SU-DHL-6 (cell line): ENCODE data around the gene PKDCC.

Source experiments
- H2AFZ ChIP-seq: fragments of 200-600 bp; sonication (generic); 2 replicates; pipeline ENCODE4 v1.6.1; 2014; ENCODE audit warnings: low read depth, mild to moderate bottlenecking, moderate library complexity, mixed read lengths, antibody characterized with exemption, low read length; ENCODE audit not compliant: severe bottlenecking
- H3F3A ChIP-seq: fragments of 200-600 bp; shearing (Covaris generic); 2 replicates; pipeline ENCODE4 v1.6.0; 2016; ENCODE audit warnings: antibody characterized with exemption, mild to moderate bottlenecking; ENCODE audit not compliant: insufficient read depth
- H3K27ac ChIP-seq: fragments of 200-600 bp; sonication (generic); 2 replicates; pipeline ENCODE4 v1.5.1; 2016; ENCODE audit warnings: low read depth, mild to moderate bottlenecking, low read length, moderate library complexity, mixed read lengths
- H3K27me3 ChIP-seq: fragments of 200-600 bp; sonication (generic), shearing (Covaris generic); 2 replicates; pipeline ENCODE4 v1.6.0; 2014; ENCODE audit warnings: mild to moderate bottlenecking, low read length
- H3K36me3 ChIP-seq: fragments of 200-600 bp; sonication (generic); 2 replicates; pipeline ENCODE4 v1.6.1; 2014; ENCODE audit warnings: mild to moderate bottlenecking, low read length, mixed read lengths
- H3K4me2 ChIP-seq: fragments of 300-600, 200-600 bp; shearing (Covaris generic), sonication (generic); 2 replicates; pipeline ENCODE4 v1.6.0; 2014; ENCODE audit warnings: low read length, low read depth, mild to moderate bottlenecking; ENCODE audit not compliant: poor library complexity, severe bottlenecking
- H3K4me3 ChIP-seq: fragments of 200-600 bp; sonication (generic); 2 replicates; pipeline ENCODE4 v1.5.1; 2014; ENCODE audit warnings: antibody characterized with exemption, low read length, mild to moderate bottlenecking, mixed read lengths; ENCODE audit not compliant: insufficient read depth, poor library complexity, severe bottlenecking
- H3K79me2 ChIP-seq: fragments of 200-600 bp; sonication (generic); 2 replicates; pipeline ENCODE4 v1.6.1; 2014; ENCODE audit warnings: mild to moderate bottlenecking, low read length, moderate library complexity; ENCODE audit not compliant: insufficient read depth
- H3K9ac ChIP-seq: fragments of 200-600 bp; sonication (generic); 2 replicates; pipeline ENCODE4 v1.7.0; 2014; ENCODE audit warnings: mild to moderate bottlenecking, low read length
- H3K9me2 ChIP-seq: fragments of 200-600 bp; sonication (generic); replicated peaks from 2 replicates; pipeline ENCODE4 v1.6.1; 2014; ENCODE audit warnings: low read length; ENCODE audit not compliant: insufficient read depth
- H3K9me3 ChIP-seq: fragments of 200-600 bp; sonication (generic); 2 replicates; pipeline ENCODE4 v1.6.1; 2014; ENCODE audit warnings: low read length, mixed read lengths; ENCODE audit not compliant: insufficient read depth
- H4K20me1 ChIP-seq: fragments of 200-600 bp; sonication (generic); 2 replicates; pipeline ENCODE4 v1.6.1; 2014; ENCODE audit warnings: low read depth, mild to moderate bottlenecking, antibody characterized with exemption, low read length, moderate library complexity, mixed read lengths
- EZH2phosphoT487 ChIP-seq: fragments of 200-600 bp; sonication (generic), shearing (Covaris generic); conservative IDR thresholded peaks from 2 replicates; pipeline ENCODE4 v1.6.1; 2018; ENCODE audit warnings: mild to moderate bottlenecking, antibody characterized with exemption, low read length, moderate library complexity, mixed read lengths
- TF ChIP-seq, protein P1 (sequence below): fragments of 200-600 bp; sonication (generic); IDR thresholded peaks from one replicate; pipeline ENCODE4 v1.5.1; 2017; ENCODE audit warnings: antibody characterized with exemption, mild to moderate bottlenecking, low read length, moderate library complexity; ENCODE audit not compliant: insufficient read depth, poor library complexity, severe bottlenecking

PKDCC gene

GRCh38 chr2:42099438-42100173 lies 51.8 kb downstream of the PKDCC start:
- Histone ChIP-seq H3K9ac (no peak overlapping the region), H2AFZ (no peak overlapping the region), H4K20me1 (no peaks in the 10 kb centered on the region)

DNA sequence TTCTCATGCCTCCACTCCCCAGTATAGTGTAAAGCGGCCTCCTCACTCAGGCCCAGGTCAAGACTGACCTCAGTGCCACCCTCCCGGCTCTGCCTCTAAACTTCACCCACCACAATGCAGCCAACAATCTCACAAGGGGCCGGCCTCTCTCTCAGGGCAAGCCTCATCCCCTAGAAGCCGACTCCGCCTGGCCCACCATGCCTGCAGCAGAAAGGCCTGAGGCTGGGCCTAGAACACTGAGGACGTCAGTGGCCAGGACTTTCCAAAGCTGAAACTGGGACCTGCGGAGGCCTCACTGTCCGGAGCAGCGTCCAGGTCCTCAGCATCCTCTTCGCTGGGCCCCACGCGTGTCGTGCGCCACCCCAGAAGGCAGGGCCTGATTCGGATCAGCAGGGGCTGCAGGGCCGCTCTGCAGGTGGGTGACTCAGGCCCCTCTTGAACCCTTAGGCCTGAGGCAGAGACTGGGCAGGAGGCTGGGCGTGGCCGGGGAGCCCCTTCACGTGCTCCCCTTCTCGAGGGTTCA lies 52.9 kb downstream of the PKDCC start:
- TF ChIP-seq, protein P1, sequence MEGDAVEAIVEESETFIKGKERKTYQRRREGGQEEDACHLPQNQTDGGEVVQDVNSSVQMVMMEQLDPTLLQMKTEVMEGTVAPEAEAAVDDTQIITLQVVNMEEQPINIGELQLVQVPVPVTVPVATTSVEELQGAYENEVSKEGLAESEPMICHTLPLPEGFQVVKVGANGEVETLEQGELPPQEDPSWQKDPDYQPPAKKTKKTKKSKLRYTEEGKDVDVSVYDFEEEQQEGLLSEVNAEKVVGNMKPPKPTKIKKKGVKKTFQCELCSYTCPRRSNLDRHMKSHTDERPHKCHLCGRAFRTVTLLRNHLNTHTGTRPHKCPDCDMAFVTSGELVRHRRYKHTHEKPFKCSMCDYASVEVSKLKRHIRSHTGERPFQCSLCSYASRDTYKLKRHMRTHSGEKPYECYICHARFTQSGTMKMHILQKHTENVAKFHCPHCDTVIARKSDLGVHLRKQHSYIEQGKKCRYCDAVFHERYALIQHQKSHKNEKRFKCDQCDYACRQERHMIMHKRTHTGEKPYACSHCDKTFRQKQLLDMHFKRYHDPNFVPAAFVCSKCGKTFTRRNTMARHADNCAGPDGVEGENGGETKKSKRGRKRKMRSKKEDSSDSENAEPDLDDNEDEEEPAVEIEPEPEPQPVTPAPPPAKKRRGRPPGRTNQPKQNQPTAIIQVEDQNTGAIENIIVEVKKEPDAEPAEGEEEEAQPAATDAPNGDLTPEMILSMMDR: no peak
- no peak for TF ChIP-seq EZH2phosphoT487
- H3K27ac ChIP-seq: no peak overlapping the region

More at GRCh38 chr2:42099438-42100173, 51.8 kb downstream of the PKDCC start:
- no peaks in the 10 kb centered on the region for H3K27me3 ChIP-seq
- no peaks in the 10 kb centered on the region for H3K79me2 ChIP-seq
- no peaks in the 10 kb centered on the region for H3K9me2 ChIP-seq
- no peak overlapping the region for H3K27ac ChIP-seq
- H3K4me2 ChIP-seq: no peak overlapping the region
- H3K9me3 ChIP-seq: peaks cover 5% of the 10 kb centered on the region; the same call in 1 of the 2 replicates
- H3K4me3 ChIP-seq: no peak overlapping the region
- H3K36me3 ChIP-seq: no peaks in the 10 kb centered on the region
- TF ChIP-seq, protein P1: no peak
- TF ChIP-seq EZH2phosphoT487: no peak
- no peaks in the 10 kb centered on the region for H3F3A ChIP-seq

DNA sequence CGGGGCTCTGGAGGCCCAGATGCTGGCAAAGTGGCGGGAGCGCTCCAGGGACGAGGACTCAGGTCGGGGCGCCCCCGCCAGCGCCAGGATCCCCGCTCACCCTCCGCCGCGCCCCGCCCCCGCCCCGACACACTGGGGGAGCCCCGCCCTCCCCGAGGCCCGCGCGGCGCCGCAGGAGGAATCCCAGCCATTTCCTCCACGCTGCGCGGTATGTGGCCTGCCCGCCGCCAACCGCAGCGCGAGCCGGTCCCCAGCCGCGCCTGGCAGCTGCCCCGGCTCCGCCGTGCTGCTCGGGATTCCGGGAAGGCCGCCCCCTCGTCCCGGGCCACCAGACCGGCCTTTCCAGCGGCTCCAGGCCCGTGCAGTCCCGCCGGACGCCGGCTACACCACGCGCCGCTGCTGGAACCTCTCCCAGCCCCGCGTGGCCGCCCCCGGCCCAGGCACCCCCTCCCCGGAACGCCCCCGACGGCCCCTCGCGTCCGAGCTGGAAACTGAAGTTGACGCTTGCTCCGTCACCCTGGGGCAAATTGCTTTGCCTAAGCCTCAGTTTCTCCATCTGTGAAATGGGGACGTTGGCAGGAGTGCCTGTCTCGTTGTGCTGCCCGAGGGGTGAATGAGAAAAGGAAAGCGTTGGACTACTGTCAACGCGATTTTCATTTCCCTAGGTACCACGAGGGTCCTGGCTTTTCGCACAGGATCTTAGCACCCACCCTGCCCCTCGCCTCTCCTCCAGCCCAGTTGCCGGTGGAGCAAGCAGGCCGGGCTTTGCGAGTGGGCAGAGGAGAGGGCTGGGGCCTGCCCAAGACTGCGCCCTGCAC lies 53.6 kb downstream of the PKDCC start:
- H3K9me2 ChIP-seq: no peaks in the 10 kb centered on the region
- no peaks in the 10 kb centered on the region for H3K79me2 ChIP-seq
- peak overlapping the region; percentile 54 for H3K4me2 ChIP-seq
- 0 out of 2 replicates have a peak overlapping the region, but pooled peaks have one; percentile 15 for H3K9ac ChIP-seq
- TF ChIP-seq, protein P1: no peak
- TF ChIP-seq EZH2phosphoT487: no peak
- H4K20me1 ChIP-seq: no peaks in the 10 kb centered on the region
- no peaks in the 10 kb centered on the region for H3K36me3 ChIP-seq
- no peaks in the 10 kb centered on the region for H3F3A ChIP-seq
- peaks cover 5% of the 10 kb centered on the region; the same call in 1 of the 2 replicates for H3K9me3 ChIP-seq
- peak overlapping the region; percentile 55 for H2AFZ ChIP-seq
- H3K4me3 ChIP-seq: no peak overlapping the region
- no peaks in the 10 kb centered on the region for H3K27me3 ChIP-seq
- H3K27ac ChIP-seq: no peak overlapping the region

More for the DNA sequence above, 52.9 kb downstream of the PKDCC start:
- Histone ChIP-seq H3K9me3 (peaks cover 5% of the 10 kb centered on the region; the same call in 1 of the 2 replicates), H3F3A (no peaks in the 10 kb centered on the region), H3K4me2 (no peak overlapping the region), H3K27me3 (no peaks in the 10 kb centered on the region), H2AFZ (no peak overlapping the region), H3K36me3 (no peaks in the 10 kb centered on the region), H3K9me2 (no peaks in the 10 kb centered on the region), H3K79me2 (no peaks in the 10 kb centered on the region), H4K20me1 (no peaks in the 10 kb centered on the region), H3K9ac (no peak overlapping the region), H3K4me3 (no peak overlapping the region)
